Stimulated activated naive B cell treated with anti-CD40 and anti-IgM and Interleukin-4, amounts not matched to agents 10 μg/mL and 1 μg/mL and 100 μg/mL, for 72 hours (primary cell): ENCODE data around the gene NPY4R2.
"Not testable (repeated sequence)": the region's sequence is repeated elsewhere in the genome, so short reads cannot be mapped to it uniquely, and the experiment has no call there.

Experiments used
- ATAC-seq, 2 donors: fragments of 150-1000 bp; cut with Tn5 transposase; replicated peaks; 2 replicates each; pipeline ENCODE4 v1.10.0; 2021; ENCODE audit warnings: moderate library complexity in 1 of 2
- DNase-seq: peaks from one replicate; pipeline ENCODE4 v3.0.0; 2021
- H3K27ac Mint-ChIP-seq: one replicate; pipeline ENCODE4 v1.8.0; 2022; ENCODE audit warnings: mild to moderate bottlenecking, mixed read lengths
- H3K27me3 Mint-ChIP-seq, 2 donors: one replicate each; pipeline ENCODE4 v1.8.0; 2022; ENCODE audit warnings: mixed read lengths in 2 of 2
- H3K36me3 Mint-ChIP-seq, 2 donors: one replicate each; pipeline ENCODE4 v1.8.0; 2022; ENCODE audit warnings: mixed read lengths in 2 of 2, mild to moderate bottlenecking in 1 of 2
- H3K4me1 Mint-ChIP-seq, 2 donors: one replicate each; pipeline ENCODE4 v1.8.0; 2022; ENCODE audit warnings: mixed read lengths in 2 of 2, mild to moderate bottlenecking in 1 of 2
- H3K4me3 Mint-ChIP-seq, 2 donors: one replicate each; pipeline ENCODE4 v1.8.0; 2022; ENCODE audit warnings: mild to moderate bottlenecking in 2 of 2, mixed read lengths in 2 of 2, moderate library complexity in 1 of 2
- H3K9me3 Mint-ChIP-seq, 2 donors: one replicate each; pipeline ENCODE4 v1.8.0; 2022; ENCODE audit warnings: mixed read lengths in 2 of 2, mild to moderate bottlenecking in 1 of 2

Gene NPY4R2

DNA sequence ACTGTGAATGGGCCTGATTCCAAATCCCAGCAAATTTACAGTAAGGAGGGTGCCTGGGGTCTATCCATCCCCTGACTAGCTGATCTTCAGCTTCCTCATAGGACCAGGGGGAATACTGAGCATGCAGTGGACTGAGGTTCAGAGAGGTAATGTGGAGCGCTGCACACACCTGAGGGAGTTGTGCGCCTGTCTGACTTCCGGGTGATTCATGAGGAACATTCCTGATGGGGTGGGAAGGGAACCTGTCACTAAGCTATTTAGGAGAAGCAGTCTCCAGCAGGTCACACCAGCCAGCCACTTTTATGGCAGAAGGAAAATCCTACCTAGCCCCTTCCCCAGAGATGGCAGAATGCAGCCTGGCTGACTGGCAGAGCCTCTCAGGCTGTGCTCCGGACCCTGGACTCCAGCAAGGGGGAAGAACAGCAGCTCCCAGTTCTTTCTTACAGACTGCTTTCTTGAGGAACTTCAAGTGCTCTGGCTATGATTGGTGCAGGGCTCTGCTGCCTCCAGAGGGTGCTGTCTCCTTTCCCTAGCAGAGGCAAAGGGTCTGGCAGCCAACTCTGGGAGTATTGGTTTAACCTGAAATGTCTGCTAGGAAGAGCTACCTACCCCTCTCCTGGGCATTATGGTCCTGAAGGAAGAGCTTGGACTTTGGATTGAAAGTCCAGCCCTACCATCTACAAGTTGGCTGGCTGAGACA lies 2.5 kb upstream of the NPY4R2 start:
- not testable (repeated sequence) for H3K36me3 Mint-ChIP-seq, H3K9me3 Mint-ChIP-seq, DNase-seq, H3K4me1 Mint-ChIP-seq, H3K4me3 Mint-ChIP-seq, H3K27me3 Mint-ChIP-seq, H3K27ac Mint-ChIP-seq
- peak in 1 of 2 donors; percentile 34 for ATAC-seq

DNA sequence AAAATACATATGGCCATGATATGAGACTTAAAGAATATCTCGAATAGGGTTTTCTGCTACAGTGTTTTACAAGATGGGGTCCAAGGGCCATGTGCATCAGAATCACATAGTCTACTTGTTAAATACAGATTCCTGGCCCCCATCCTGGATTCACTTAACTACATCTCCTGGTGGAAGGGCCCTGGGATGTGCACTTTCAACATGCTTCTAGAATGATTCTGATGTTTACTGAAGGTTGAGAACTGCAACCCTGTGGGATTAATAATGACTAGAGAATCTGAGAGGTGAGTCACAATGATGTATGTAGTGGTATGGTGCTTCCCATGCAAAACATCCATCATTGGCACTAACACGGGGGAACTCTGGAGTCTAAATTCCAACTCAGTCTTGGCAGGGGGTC lies 2.1 kb downstream of the NPY4R2 start:
- not testable (repeated sequence) for DNase-seq, H3K4me3 Mint-ChIP-seq, H3K36me3 Mint-ChIP-seq, H3K27ac Mint-ChIP-seq, H3K9me3 Mint-ChIP-seq, H3K27me3 Mint-ChIP-seq, H3K4me1 Mint-ChIP-seq, ATAC-seq

DNA sequence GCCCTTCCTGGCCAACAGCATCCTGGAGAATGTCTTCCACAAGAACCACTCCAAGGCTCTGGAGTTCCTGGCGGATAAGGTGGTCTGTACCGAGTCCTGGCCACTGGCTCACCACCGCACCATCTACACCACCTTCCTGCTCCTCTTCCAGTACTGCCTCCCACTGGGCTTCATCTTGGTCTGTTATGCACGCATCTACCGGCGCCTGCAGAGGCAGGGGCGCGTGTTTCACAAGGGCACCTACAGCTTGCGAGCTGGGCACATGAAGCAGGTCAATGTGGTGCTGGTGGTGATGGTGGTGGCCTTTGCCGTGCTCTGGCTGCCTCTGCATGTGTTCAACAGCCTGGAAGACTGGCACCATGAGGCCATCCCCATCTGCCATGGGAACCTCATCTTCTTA lies 4.0 kb downstream of the NPY4R2 start:
- H3K36me3 Mint-ChIP-seq, ATAC-seq, H3K4me3 Mint-ChIP-seq, H3K27ac Mint-ChIP-seq, DNase-seq, H3K9me3 Mint-ChIP-seq, H3K4me1 Mint-ChIP-seq, H3K27me3 Mint-ChIP-seq: not testable (repeated sequence)

DNA sequence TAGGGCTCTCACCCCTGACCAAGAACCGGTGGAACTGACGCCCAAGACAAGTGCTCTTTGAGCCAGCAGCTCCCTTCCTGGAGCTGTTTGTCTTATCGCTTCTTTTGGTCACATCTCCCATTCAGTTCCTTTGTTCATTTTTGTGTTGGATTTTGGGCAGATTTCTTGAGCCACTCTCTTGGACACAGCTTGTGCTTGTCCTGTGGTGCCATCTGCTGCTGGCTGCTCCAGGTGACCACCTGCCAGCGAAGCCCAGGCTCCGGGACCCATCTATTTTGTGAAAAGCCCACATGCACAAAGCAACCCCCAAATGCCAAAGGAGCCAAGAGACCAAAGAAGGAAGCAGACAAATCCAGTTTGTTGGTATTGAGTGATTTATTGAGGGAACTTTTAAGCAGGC lies 6.2 kb downstream of the NPY4R2 start:
- H3K9me3 Mint-ChIP-seq, DNase-seq, ATAC-seq, H3K27me3 Mint-ChIP-seq, H3K4me1 Mint-ChIP-seq, H3K27ac Mint-ChIP-seq, H3K36me3 Mint-ChIP-seq, H3K4me3 Mint-ChIP-seq: not testable (repeated sequence)

DNA sequence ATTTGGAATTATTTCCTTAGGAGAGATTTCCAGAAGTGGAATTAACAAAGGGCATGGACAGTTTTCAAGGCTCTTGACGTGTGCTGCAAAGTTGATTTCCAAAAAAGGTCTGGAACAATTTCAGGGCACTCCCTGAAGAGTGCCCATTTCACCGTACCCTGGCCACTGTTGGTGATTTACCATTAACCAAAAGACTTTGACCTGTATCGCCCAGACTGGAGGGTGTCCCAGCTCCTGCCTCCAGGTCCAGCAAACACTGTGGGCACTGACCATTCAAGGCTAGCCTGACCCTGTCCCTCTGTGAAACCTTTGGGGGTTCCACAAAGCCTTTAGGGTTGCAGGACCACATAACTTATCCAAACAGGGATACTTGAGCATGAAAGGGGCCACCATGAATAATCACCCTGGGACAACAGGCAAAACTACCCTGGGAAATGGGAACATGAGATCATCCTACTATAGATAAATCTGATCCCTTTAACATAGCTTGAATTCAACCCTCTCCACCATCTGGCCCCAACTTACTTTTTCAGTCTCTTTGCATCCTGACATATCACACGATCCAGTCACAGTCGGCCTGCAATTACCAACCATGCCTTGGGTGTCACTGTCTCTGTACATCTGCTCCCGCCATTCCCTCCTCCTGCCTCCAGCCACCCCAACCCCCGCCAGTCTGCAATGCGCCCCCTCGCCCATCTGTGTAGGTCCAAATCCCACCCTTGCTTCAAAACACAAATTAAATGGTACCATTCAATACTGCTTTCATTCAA lies 8.9 kb downstream of the NPY4R2 start:
- not testable (repeated sequence) for H3K9me3 Mint-ChIP-seq, H3K27me3 Mint-ChIP-seq, DNase-seq, H3K36me3 Mint-ChIP-seq, H3K27ac Mint-ChIP-seq, H3K4me1 Mint-ChIP-seq, ATAC-seq, H3K4me3 Mint-ChIP-seq

DNA sequence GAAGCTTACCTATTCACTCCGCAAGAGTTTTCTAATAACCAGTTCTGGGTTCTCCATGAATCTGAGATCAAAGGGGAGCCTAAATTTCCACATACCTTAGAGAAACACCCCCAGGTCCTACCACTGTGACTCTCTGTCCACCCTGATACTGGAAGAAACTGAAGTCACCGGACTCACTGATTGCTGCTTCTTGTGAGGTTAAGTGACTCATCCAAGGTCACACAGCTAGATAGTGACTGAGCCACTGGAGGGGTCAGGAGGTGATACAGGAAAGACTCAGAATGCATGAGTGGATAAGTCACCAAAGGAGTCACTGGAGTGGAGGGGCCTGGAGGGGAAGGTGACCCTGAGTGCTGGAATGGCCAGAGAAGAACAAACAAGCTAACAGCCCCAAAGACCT lies 9.8 kb downstream of the NPY4R2 start:
- not testable (repeated sequence) for ATAC-seq, H3K4me1 Mint-ChIP-seq, H3K27ac Mint-ChIP-seq, H3K27me3 Mint-ChIP-seq, H3K9me3 Mint-ChIP-seq, H3K4me3 Mint-ChIP-seq, H3K36me3 Mint-ChIP-seq, DNase-seq

DNA sequence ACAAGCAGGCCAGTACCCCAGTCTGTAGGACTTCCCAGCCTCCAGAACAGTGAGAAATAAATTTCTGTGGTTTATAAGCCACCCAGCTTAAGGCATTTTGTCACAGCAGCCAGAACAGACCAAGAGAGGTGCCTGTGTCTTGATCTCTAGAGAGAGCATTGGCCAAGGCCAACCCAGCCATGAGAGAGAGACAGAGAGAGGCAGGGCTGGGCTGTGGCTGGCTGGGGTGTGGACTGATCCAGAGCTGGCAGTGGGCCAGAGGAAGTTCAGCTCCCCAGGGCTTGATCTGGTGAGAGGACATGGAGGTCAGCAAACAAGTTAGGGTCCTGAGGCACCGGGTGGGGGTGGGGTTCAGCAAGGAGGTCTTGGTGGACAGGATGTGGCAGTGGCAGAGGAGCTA lies 14.4 kb downstream of the NPY4R2 start:
- not testable (repeated sequence) for H3K9me3 Mint-ChIP-seq, DNase-seq, H3K36me3 Mint-ChIP-seq, H3K27me3 Mint-ChIP-seq, H3K4me1 Mint-ChIP-seq, H3K27ac Mint-ChIP-seq, ATAC-seq, H3K4me3 Mint-ChIP-seq

DNA sequence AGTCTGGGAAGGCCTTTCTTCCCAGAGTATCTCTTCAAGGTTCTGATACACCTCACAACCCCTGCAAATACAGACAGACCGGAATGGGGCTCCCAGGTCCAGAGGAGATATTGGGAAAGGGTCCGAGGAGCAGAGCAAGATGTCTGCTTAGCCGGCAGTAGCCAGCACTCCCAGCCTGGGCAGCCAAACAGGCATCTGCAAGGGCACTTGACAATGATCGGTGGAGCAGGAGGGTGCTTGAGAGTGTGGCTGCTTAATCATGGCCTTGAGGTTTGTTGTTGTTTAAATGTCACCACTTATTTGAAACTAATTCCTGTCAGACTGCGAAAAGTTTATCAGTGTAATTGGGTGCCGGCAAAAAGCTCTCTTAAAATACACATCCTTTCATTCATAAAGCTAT lies 15.0 kb downstream of the NPY4R2 start:
- H3K4me1 Mint-ChIP-seq, H3K27me3 Mint-ChIP-seq, DNase-seq, H3K4me3 Mint-ChIP-seq, H3K9me3 Mint-ChIP-seq, H3K36me3 Mint-ChIP-seq, H3K27ac Mint-ChIP-seq, ATAC-seq: not testable (repeated sequence)

DNA sequence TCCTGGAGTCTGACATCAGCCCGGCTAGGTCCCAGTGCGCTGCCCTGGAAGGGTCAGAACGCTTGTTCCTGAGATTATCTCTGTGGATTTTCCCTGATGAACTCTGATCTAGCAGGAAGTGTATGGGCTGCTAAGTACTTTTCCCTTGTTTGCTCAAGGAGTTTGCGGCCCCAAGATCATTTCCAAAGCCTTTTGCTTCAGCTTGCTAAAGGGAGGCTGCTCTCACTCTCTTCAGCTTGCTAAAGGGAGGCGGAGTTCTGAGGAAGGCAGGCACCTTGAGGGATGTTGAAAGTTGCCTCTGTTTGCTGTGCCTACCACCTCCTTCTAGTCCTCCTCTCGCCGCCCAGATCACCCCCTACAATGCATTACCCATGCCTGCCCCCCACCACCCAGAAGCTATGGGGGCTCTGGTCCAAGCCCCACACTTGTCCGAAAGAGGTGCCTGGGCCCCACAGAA lies 18.3 kb downstream of the NPY4R2 start:
- H3K27me3 Mint-ChIP-seq, DNase-seq, H3K4me3 Mint-ChIP-seq, ATAC-seq, H3K27ac Mint-ChIP-seq, H3K36me3 Mint-ChIP-seq, H3K4me1 Mint-ChIP-seq, H3K9me3 Mint-ChIP-seq: not testable (repeated sequence)

DNA sequence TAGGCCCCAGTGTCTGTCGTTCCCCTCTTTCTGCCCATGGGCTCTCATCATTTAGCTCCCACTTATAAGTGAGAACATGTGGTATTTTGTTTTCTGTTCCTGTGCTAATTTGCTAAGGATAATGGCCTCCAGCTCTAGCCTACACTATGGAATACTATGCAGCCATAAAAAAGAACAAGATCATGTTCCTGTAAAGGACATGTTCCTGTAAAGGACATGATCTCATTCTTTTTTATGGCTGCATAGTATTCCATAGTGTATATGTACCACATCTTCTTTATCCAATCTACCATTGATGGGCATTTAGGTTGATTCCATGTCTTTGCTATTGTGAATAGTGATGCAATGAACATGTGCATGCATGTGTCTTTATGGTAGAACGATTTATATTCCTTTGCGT lies 19.2 kb downstream of the NPY4R2 start:
- not testable (repeated sequence) for H3K27me3 Mint-ChIP-seq, DNase-seq, ATAC-seq, H3K27ac Mint-ChIP-seq, H3K9me3 Mint-ChIP-seq, H3K4me1 Mint-ChIP-seq, H3K36me3 Mint-ChIP-seq, H3K4me3 Mint-ChIP-seq

DNA sequence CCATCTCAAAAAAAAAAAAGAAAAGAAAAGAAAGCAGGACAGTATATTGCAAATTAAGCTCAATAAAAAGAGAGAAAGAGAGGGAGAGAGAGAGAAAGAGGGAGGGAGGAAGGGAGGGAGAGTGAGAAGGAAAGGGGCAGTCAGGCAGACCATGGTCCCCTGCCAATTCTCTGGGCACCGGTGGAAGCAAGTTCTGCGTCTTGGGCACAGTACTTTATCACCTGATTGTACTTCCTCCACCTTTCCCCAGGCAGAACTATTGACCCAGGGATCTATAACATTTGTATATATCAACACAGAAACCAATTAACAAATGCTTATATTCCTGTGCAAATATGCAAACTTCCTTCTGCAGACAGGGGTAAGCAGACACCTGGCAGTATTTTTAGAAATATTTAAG lies 22.4 kb downstream of the NPY4R2 start:
- not testable (repeated sequence) for H3K27ac Mint-ChIP-seq, H3K4me3 Mint-ChIP-seq, DNase-seq, H3K27me3 Mint-ChIP-seq, ATAC-seq, H3K36me3 Mint-ChIP-seq, H3K9me3 Mint-ChIP-seq, H3K4me1 Mint-ChIP-seq

DNA sequence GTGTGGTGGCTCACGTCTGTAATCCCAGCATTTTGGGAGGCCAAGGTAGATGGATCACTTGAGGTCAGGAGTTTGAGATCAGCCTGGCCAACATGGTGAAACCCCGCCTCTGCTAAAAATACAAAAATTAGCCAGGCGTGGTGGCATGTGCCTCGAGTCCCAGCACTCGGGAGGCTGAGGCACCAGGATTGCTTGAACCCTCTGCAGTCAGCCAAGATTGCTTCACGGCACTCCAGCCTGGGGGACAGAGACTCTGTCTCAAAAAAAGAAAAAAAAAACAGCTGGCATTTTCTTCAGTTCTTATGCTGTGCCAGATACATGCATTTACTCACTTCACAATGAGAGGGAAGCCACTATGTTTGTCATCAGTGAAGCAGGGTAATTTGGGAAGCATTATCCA lies 22.9 kb downstream of the NPY4R2 start:
- ATAC-seq, H3K4me3 Mint-ChIP-seq, H3K27me3 Mint-ChIP-seq, H3K9me3 Mint-ChIP-seq, H3K27ac Mint-ChIP-seq, H3K36me3 Mint-ChIP-seq, H3K4me1 Mint-ChIP-seq, DNase-seq: not testable (repeated sequence)

DNA sequence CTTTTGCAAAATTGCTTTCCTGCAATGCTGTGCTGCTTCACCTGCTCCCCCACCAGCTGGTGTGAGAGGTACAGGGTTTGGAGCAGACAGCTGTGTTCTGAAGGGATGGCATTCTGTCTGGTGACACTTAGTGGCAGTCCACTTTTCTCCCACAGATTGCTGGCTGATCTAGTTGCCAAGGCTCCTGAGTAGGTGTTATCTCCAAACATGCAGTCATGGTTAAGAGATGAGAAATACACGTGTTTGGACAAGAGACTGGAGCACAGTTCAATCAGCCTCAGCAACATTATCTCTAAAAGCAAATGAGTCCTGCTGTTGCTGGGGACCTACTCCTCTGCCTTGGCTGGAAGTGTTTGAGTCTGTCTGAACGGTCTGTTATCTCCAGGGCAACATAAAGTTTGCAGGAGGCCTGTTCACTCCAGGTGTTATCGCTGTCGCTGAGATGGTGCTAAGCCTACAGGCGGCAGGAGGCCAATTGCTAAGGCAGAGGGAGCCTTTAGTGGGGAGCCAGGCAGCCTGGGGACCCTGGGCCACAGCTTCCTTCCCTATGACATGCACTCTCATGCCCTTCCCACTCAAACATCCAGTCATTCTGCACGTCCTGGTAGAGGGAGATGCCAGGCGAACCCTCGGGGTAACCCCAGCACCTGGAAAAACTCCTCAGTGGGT lies 24.0 kb downstream of the NPY4R2 start:
- not testable (repeated sequence) for H3K36me3 Mint-ChIP-seq, DNase-seq, H3K27ac Mint-ChIP-seq, H3K27me3 Mint-ChIP-seq, H3K9me3 Mint-ChIP-seq, ATAC-seq, H3K4me3 Mint-ChIP-seq, H3K4me1 Mint-ChIP-seq

DNA sequence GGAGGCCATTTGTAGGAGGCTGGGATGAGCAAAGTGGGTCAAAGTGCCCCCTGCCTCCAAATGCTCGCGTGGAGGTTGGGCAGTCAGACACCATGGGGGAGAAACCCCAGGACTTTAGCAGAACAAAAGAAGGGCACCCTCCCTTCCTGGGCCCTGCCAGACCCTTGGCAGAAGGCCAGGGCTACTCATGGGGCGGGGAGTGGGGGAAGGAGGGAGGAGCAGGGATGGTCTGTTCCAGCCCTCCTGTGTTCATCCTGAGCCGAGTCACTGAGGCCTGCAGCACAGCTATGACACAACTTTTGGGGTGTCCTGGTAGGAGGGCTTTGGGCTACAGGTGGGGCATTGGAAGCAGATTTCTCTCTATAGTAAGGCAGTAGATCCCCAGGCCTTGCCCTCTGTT lies 24.9 kb downstream of the NPY4R2 start:
- not testable (repeated sequence) for H3K9me3 Mint-ChIP-seq, H3K27me3 Mint-ChIP-seq, H3K36me3 Mint-ChIP-seq, DNase-seq, ATAC-seq, H3K27ac Mint-ChIP-seq, H3K4me3 Mint-ChIP-seq, H3K4me1 Mint-ChIP-seq

DNA sequence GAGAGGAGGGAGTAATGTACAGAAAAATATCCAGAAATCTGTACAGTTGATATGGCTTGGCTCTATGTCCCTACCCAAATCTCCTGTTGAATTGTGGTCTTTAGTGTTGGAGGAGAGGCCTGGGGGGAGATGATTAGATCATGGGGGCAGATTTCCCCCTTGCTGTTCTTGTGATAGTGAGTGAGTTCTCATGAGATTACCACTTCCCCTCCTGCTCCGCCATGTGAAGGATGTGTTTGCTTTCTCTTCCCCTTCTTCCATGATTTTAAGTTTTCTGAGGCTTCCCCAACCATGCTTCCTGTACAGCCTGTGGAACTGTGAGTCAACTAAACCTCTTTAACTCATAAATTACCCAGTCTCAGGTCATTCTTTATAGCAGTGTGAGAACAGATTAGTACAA lies 29.0 kb downstream of the NPY4R2 start:
- H3K9me3 Mint-ChIP-seq, H3K36me3 Mint-ChIP-seq, H3K4me1 Mint-ChIP-seq, H3K27ac Mint-ChIP-seq, H3K4me3 Mint-ChIP-seq, H3K27me3 Mint-ChIP-seq, DNase-seq: not testable (repeated sequence)
- peak in 1 of 2 donors; percentile 31 for ATAC-seq
